NCI-H1417 treated with DMSO at 0.1 percent for 48 hours (cell line): Measurements from ENCODE around the gene CFI.

ENCODE experiments used
- DNase-seq: peaks from one replicate; lab custom pipeline; 2025; lab: John Stamatoyannopoulos, UW

CFI gene

GRCh38 chr4:109801895-109802319, at the start of gene CFI:
TSS of gene CFI (minus strand) at chr4:109801999. CDS start at chr4:109801971, 28 bp downstream.
- no peak for DNase-seq

GRCh38 chr4:109850601-109851000, 48.8 kb upstream of the CFI start:
- DNase-seq: no peak

GRCh38 chr4:109848501-109848900, 46.7 kb upstream of the CFI start:
- DNase-seq: no peak

GRCh38 chr4:109847896-109848442, 46.2 kb upstream of the CFI start, which contains the start of gene LRIT3:
TSS of gene LRIT3 (plus strand) at chr4:109848107. CDS start at chr4:109848202, 95 bp downstream.
- no peak for DNase-seq

GRCh38 chr4:109846395-109847098, 44.7 kb upstream of the CFI start:
- DNase-seq: no peak

GRCh38 chr4:109836985-109837384, 35.2 kb upstream of the CFI start:
- no peak for DNase-seq

GRCh38 chr4:109833756-109834155, 32.0 kb upstream of the CFI start:
- no peak for DNase-seq

- DNase-seq: no peak
These were observed 25.9 kb upstream of the CFI start, which contains the start of gene RRH for GRCh38 chr4:109827672-109828071. TSS of gene RRH (plus strand) at chr4:109827972. CDS start at chr4:109828028, 56 bp downstream.

- peak; percentile 3 for DNase-seq
These were observed 24.9 kb upstream of the CFI start for GRCh38 chr4:109826719-109827118.

GRCh38 chr4:109821185-109821584, 19.4 kb upstream of the CFI start:
- DNase-seq: no peak

GRCh38 chr4:109820563-109820962, 18.8 kb upstream of the CFI start:
- no peak for DNase-seq

- DNase-seq: no peak
These were observed 16.5 kb upstream of the CFI start for GRCh38 chr4:109818268-109818667.

- DNase-seq: no peak
These were observed 15.1 kb upstream of the CFI start for GRCh38 chr4:109816894-109817293.

GRCh38 chr4:109816082-109816442, 14.3 kb upstream of the CFI start:
- no peak for DNase-seq

GRCh38 chr4:109815151-109816081, 13.6 kb upstream of the CFI start, which contains the start of gene GAR1:
TSS of gene GAR1 (plus strand) at chr4:109815762. CDS start at chr4:109816165, 403 bp downstream.
- peak; percentile 59 for DNase-seq

GRCh38 chr4:109811707-109812106, 9.9 kb upstream of the CFI start:
- DNase-seq: no peak

GRCh38 chr4:109810552-109811387, 9.0 kb upstream of the CFI start:
- no peak for DNase-seq

- DNase-seq: no peak
These were observed 7.9 kb upstream of the CFI start for GRCh38 chr4:109809655-109810054.

GRCh38 chr4:109803924-109804571, 2.2 kb upstream of the CFI start:
- peak; percentile 4 for DNase-seq

GRCh38 chr4:109801099-109801789, 555 bp downstream of the CFI start:
- DNase-seq: no peak
